Anterior cingulate cortex (tissue), 58 donors: Measurements from ENCODE around the gene KRTAP15-1.

ENCODE experiments used
- DNase-seq, 58 donors: peaks; one replicate each; lab custom pipeline; 2025; lab: John Stamatoyannopoulos, UW

Gene KRTAP15-1

DNA sequence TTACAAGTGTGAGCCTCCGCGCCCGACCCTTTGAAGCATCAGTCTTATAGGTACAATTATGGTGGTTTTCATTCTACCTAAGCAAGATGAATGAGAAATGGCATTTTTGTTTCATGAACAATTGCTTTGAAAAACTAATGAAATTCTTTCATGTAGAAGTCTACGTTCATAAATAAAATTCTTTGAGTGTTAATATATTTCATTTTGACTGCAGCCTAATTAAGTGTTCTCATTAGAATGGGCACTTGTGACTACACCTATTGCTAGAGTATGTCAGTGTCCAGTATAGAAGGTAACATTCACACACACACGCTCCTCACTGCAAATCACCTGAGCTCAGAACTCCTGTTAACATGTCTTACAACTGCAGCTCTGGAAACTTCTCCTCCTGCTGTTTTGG is at the start of gene KRTAP15-1:
KRTAP15-1 (plus strand) TSS at position 301 of the 400 bp plus-strand sequence; CDS start at position 354, 53 bp downstream.
- no peak for DNase-seq

GRCh38 chr21:30391492-30392025 is 48.5 kb upstream of the KRTAP15-1 start:
- DNase-seq, result no peak

DNA sequence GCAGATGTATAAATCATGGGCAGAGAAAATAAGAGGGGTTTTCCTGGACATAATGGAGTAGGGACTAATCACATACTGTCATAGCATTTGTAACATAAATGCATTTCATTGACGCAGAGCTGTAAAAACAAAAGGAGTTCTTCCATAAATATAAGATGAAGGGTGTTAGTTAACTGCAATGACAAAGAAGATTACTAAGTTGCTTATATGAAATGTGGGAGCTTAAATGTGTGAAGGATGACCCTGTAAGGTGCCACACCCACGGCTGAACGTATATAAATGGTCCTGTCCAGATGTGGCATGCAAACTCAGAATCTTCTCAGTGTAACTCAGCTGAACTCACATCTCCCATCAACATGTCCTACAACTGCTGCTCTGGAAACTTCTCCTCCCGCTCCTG is 44.3 kb upstream of the KRTAP15-1 start, which contains the start of gene KRTAP13-1:
KRTAP13-1 (plus strand) TSS at position 301 of the 400 bp plus-strand sequence; CDS start at position 357, 56 bp downstream.
- DNase-seq, result no peak

- peak in 1 of 58 donors; percentile 0 for DNase-seq
Measured at GRCh38 chr21:30408782-30409494, 31.1 kb upstream of the KRTAP15-1 start.

DNA sequence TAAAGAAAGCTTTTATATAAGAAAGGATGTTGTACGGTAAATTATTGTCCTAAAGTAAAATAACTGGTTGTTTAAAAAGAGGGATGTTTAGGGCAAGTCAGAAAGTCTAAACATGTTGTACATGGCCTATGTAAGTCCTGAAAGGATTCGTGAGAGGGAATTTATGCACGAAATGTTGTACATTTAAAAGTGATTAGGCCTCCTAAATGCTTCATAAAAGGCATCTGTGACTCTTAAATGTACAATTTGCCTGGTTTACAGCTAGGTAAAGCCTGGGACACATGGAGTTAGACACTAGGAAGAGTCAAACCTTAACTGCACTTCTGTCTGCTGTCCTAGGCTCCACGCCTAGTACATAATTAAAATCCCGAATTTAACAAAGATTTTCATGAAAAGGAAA is 24.1 kb upstream of the KRTAP15-1 start:
- no peak for DNase-seq

DNA sequence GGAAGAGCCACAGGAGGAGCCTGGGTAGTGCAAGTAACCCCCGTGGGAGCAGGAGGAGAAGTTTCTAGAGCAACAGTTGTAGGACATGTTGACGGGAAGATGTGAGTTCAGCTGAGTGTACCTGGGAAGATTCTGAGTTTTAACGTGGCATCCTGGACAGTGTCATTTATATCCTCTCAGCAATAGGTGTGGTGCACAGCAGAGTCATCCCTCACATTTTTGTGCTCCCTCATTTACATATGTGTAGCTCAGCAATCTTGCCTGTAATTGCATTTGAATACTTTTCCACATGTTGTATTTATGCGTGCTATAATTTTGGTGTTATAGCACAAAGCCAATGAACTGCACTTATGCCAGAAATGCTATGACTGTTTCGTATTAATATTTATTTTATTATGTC is 14.2 kb upstream of the KRTAP15-1 start, which contains the start of gene KRTAP13-3:
KRTAP13-3 (minus strand) TSS at position 101 of the 400 bp plus-strand sequence; CDS start at position 87, 14 bp downstream.
- no peak for DNase-seq

DNA sequence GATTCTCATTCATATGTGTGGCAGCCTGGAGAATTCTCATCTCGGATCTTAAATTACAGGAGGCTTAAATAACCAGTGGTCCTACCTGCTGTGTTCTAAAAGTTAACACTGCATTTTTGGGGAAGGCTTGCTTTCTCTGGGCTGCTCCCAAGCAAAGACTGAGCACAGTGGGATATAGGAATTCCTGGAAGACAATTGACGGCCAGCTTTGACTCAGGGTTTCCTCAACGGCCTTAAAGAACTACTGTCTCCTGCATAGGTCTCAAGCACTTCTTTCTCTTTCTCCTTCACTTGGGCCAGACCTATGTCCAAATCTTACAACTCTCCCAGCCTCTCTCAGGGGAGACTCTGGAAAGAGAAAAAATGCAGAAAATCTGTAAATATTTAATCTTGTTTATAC is 13.3 kb upstream of the KRTAP15-1 start:
- no peak for DNase-seq

DNA sequence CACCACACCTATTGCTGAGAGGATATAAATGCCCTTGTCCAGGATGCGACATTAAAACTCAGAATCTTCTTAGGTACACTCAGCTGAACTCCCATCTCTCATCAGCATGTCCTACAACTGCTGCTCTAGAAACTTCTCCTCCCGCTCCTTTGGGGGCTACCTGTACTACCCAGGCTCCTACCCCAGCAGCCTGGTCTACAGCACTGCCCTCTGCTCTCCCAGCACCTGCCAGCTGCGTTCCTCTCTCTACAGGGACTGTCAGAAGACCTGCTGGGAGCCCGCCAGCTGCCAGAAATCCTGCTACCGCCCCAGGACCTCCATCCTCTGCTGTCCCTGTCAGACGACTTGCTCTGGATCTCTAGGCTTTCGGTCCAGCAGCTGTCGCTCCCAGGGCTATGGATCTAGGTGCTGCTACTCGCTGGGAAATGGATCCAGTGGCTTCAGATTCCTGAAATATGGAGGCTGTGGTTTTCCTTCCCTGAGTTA is 9.9 kb upstream of the KRTAP15-1 start, which contains the start of gene KRTAP13-4:
KRTAP13-4 (plus strand) TSS at position 51 of the 486 bp plus-strand sequence; CDS start at position 107, 56 bp downstream.
- no peak for DNase-seq

DNA sequence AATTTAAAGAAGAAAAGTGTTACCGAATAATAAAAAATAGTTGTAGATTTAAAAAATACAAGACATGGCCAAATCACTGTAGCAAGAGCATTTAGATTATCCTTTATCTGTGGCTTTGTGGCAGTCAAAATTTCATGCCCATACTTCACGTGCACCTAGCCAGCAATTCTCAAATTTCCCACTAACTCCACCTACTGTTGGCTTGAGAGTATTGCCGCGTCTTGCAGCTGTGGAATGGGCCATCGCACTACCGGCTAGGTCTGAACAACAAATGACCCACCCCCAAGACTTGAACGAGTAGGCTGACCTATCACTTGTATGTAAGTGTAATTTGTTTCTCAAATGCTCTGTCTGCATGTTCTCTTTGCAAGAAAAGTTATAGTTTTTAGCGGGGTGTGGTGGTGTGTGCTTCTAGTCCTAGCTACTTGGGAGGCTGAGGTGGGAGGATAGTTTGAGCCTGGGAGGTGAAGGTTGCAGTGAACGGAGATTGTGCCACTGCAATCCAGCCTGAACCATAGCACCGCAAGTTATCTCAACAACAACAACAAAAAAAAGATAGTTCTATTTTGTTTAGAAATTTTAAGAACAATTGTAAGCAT is 5.9 kb upstream of the KRTAP15-1 start:
- no peak for DNase-seq

DNA sequence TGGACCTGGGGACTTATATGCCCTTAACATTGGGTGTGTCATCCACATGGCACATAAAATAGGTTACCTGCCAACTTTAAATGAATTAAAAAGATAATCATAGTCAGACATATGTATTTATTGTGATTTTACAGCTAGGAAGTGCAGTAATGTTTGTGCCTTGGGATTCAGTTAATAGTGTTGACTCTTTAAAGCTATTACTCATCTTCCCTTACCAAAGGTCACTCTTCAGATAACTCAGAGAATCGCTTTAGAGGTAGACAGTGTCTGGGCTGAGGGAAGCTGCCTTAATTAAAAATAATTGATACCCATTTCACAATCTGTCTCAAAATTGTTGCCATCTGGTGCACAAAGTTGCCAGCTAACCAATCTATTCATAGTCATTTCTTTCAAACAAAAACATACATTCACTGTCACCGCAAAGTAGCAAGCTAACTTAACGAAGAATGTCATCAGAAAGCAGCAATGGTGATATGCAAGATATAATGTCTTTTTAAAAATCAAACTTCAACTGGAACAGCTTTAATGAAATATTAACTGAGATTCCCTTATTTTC is 3.0 kb upstream of the KRTAP15-1 start:
- DNase-seq, result no peak

DNA sequence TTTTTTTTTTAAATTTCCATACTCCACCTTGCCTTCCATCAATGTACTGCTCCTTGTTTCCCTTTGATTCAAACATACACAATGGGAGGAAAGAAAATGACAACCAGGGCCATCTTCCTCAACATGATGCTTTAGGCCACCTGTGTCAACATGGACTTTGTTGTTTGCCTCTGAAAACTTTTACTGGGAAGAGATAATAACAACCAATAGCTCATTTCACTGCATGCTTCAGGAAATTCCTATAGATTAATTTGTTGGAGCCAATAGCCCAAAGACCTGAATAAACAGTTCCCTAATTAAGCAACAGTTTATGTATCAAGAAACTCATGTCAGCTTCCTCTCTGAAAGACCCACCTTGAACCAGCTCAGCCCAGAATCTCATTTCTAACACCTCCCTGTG is 3.2 kb downstream of the KRTAP15-1 start:
- DNase-seq, result no peak

DNA sequence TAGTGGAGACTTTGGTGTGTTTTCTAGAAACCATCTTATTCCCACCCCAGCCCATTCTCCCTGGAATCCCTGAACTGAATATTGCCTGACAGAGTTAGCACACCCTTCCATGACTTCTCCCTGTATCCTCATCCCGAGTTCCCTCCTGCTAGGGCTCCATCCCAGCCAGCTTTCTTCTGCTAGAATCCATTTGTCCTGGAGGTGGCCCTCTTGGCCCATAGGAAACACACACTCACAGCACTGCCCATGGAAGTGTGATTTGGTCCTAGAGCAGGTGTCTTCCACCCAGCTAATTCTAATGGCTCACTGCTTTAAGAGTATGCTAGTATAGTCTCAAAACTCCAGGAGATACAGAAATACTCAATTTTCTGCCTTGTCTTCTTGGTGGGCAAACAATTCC is 4.1 kb downstream of the KRTAP15-1 start:
- DNase-seq, result no peak

DNA sequence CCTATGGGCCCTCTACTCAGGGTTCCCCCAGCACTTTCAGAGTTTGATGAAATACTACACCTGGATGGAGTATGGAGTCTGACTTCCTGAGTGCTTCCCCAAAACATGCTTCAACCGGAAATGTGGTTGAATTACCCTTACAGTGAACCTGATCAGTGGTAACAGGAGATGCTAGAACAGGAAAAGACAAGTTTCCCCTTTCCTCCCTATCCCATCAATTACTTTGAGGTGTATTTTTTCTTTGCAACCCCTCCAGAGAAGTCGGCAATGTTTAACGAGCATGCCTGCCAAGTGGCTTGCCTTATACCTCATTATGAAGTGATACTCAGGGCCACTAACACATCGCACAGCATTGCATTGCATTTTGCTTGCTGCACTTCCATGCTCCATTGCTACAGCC is 7.0 kb downstream of the KRTAP15-1 start:
- no peak for DNase-seq

GRCh38 chr21:30448514-30448913 is 8.4 kb downstream of the KRTAP15-1 start:
- no peak for DNase-seq

GRCh38 chr21:30463713-30464112 is 23.6 kb downstream of the KRTAP15-1 start:
- no peak for DNase-seq

DNA sequence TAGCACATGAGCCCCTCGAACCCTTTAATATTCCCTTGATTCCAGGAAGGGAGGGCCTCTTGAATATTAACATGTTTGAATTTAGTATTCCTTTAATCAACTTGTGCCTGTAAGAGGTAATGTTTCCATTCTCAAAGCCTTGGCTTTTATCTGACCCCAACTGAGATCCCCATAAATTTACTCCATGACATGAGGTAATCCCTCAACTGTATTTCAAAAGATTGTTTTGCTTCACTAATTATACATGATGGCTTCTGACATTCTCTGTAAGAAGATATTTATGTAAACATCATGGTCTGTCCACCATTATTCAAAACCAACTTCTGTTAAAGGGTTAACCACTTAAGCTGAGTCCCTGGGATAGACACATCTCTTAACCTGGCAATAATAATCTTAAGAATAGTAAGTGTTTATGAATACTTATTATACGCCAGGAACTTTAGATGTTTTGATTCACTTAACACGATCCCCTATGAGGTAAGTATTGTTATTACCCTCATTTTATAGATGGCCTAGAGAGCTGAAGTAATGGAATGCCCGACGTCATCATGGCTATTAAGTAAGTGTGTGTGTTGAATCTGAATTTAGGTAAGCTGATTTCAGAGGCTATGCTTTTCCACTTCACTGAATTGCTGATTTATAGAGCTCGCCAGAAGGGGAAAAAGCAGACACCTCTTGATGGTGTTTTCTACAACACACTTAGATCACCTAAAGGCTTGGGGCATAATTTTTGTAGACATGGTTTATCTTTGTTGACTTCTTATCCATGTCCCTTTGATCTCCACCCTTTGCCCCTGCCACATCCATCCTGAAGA is 29.0 kb downstream of the KRTAP15-1 start:
- DNase-seq, result no peak

DNA sequence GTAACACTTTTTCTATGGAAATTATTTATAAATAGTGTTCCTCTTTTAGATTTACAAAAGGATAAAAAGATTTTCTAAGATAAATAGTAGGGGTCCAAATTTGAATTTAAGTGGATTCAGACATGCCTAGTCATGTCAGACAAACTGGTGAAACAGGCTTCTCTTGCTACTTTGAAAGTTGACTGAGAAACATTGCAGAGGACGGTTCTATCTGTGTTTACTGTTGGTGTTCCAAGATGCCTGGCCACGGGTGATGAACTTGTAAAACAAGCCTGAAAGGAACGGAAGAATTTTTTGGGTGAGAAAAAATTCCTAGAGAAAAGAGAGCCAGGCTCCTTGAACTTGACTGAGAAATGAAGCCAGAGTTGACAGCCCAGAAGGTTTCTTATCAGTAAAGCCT is 37.9 kb downstream of the KRTAP15-1 start:
- DNase-seq, result no peak

- DNase-seq, result no peak
Measured at GRCh38 chr21:30479259-30479658, 39.2 kb downstream of the KRTAP15-1 start.

DNA sequence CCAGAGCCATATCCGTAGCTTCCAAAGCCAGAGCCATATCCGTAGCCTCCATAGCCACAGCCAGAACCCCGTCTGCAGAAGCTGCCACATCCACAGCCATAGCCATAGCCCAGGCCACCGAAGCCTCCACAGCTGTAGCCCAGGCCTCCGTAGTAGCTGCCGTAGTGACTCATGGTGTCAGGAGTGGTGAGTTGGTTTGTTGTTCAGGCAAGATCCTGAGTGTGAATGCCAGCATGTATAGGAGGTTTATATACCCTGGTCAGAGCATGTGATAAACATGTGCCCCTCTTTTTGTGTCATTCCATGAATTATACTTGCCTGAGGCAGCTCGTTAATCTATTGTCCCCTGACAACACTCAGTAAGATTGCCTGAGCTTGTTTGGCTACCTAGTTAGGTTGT is 40.1 kb downstream of the KRTAP15-1 start, which contains the start of gene KRTAP19-1:
KRTAP19-1 (minus strand) TSS at position 223 of the 400 bp plus-strand sequence; CDS start at position 173, 50 bp downstream.
- no peak for DNase-seq

- DNase-seq, result no peak
Measured at GRCh38 chr21:30482130-30482529, 42.1 kb downstream of the KRTAP15-1 start.
